Gastrocnemius medialis (tissue), 4 donors: ENCODE measurements around the gene OXCT1.

ENCODE experiments used
- POLR2A ChIP-seq, 2 donors: fragments of 450-650 bp; IDR thresholded peaks; one replicate each; pipeline ENCODE4 v1.6.1; 2017; ENCODE audit warnings: antibody characterized with exemption in 2 of 2, mild to moderate bottlenecking in 2 of 2, moderate library complexity in 2 of 2
- TF ChIP-seq, protein P1 (sequence below), 5 experiments: fragments of 450-650 bp in 3 of 5; fragments of 200-600 bp in 2 of 5; sonication (generic) in 2 of 5; IDR thresholded peaks in 4 of 5; conservative IDR thresholded peaks in 1 of 5; 1 replicate in 4 of 5; 2 replicates in 1 of 5; pipeline ENCODE4 v1.5.1; 2016 to 2019; ENCODE audit warnings: antibody characterized with exemption in 5 of 5, mild to moderate bottlenecking in 3 of 5, moderate library complexity in 3 of 5

GRCh38 chr5:41682641-41683040, 187.6 kb downstream of the OXCT1 start:
- TF ChIP-seq, protein P1, sequence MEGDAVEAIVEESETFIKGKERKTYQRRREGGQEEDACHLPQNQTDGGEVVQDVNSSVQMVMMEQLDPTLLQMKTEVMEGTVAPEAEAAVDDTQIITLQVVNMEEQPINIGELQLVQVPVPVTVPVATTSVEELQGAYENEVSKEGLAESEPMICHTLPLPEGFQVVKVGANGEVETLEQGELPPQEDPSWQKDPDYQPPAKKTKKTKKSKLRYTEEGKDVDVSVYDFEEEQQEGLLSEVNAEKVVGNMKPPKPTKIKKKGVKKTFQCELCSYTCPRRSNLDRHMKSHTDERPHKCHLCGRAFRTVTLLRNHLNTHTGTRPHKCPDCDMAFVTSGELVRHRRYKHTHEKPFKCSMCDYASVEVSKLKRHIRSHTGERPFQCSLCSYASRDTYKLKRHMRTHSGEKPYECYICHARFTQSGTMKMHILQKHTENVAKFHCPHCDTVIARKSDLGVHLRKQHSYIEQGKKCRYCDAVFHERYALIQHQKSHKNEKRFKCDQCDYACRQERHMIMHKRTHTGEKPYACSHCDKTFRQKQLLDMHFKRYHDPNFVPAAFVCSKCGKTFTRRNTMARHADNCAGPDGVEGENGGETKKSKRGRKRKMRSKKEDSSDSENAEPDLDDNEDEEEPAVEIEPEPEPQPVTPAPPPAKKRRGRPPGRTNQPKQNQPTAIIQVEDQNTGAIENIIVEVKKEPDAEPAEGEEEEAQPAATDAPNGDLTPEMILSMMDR (IDR thresholded peaks at IDR 0.05 in 4 of 5, conservative IDR thresholded peaks at IDR 0.05 in 1 of 5): no peak
- no peak for TF ChIP-seq POLR2A (IDR thresholded peaks at IDR 0.05)
